GM19372 (cell line): ENCODE results near the gene TRIM41.

ENCODE experiments used
- ATAC-seq: cut with Tn5 transposase; IDR thresholded peaks from one replicate; pipeline ENCODE4 v1.9.1; 2021; ENCODE audit warnings: mild to moderate bottlenecking, low read depth, moderate library complexity; ENCODE audit not compliant: unreplicated experiment

The TRIM41 gene

GRCh38 chr5:181229996-181230395 lies 6.9 kb downstream of the TRIM41 start:
- no peak for ATAC-seq

- ATAC-seq = no peak
Measured at GRCh38 chr5:181230551-181230950, 7.5 kb downstream of the TRIM41 start.

GRCh38 chr5:181231432-181231831 lies 8.4 kb downstream of the TRIM41 start:
- no peak for ATAC-seq

GRCh38 chr5:181232593-181232992 lies 9.5 kb downstream of the TRIM41 start:
- no peak for ATAC-seq

GRCh38 chr5:181233088-181233800 lies 10.2 kb downstream of the TRIM41 start:
- no peak for ATAC-seq

GRCh38 chr5:181233801-181234454 lies 10.8 kb downstream of the TRIM41 start:
- no peak for ATAC-seq

GRCh38 chr5:181234455-181235306 lies 11.6 kb downstream of the TRIM41 start:
- ATAC-seq = no peak

GRCh38 chr5:181235323-181235688 lies 12.2 kb downstream of the TRIM41 start:
- no peak for ATAC-seq

GRCh38 chr5:181235689-181236366 lies 12.7 kb downstream of the TRIM41 start:
- no peak for ATAC-seq

- no peak for ATAC-seq
Measured at GRCh38 chr5:181236471-181236870, 13.4 kb downstream of the TRIM41 start.

- ATAC-seq = no peak
Measured at GRCh38 chr5:181236954-181237641, 14.0 kb downstream of the TRIM41 start.

GRCh38 chr5:181237729-181238385 lies 14.8 kb downstream of the TRIM41 start:
- ATAC-seq = no peak

- no peak for ATAC-seq
Measured at GRCh38 chr5:181239062-181239663, 16.1 kb downstream of the TRIM41 start.

- no peak for ATAC-seq
Measured at GRCh38 chr5:181241393-181241975, 18.4 kb downstream of the TRIM41 start.

- ATAC-seq = no peak
Measured at GRCh38 chr5:181242031-181242451, 19.0 kb downstream of the TRIM41 start.

- no peak for ATAC-seq
Measured at GRCh38 chr5:181243018-181243563, 20.0 kb downstream of the TRIM41 start.

- ATAC-seq = peak; percentile 52
Measured at GRCh38 chr5:181243564-181244343, 20.7 kb downstream of the TRIM41 start, which contains the start of gene RACK1. RACK1 (minus strand) TSS chr5:181243906; CDS start chr5:181243800, 106 bp downstream.
